ENCODE data around the gene U2AF2.

DNA sequence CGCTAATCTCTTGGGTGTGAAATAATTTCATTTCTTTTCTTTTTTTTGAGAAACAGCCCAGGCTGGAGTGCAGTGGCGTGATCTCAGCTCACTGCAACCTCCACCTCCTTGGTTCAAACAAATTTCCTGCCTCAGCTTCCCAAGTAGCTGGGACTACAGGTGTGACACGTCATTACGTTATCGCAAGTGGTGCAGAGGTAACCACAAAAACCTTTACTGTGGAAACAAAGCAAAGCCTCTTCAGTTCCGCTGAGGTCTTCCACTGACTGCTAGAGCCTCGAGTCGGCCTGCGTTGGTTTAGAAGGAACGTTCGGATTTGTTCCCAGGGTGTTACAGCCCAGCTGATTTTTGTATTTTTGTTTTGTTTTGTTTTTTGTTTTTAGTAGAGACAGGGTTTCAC lies 28.5 kb upstream of the U2AF2 start:
- TF ChIP-seq, protein P1, sequence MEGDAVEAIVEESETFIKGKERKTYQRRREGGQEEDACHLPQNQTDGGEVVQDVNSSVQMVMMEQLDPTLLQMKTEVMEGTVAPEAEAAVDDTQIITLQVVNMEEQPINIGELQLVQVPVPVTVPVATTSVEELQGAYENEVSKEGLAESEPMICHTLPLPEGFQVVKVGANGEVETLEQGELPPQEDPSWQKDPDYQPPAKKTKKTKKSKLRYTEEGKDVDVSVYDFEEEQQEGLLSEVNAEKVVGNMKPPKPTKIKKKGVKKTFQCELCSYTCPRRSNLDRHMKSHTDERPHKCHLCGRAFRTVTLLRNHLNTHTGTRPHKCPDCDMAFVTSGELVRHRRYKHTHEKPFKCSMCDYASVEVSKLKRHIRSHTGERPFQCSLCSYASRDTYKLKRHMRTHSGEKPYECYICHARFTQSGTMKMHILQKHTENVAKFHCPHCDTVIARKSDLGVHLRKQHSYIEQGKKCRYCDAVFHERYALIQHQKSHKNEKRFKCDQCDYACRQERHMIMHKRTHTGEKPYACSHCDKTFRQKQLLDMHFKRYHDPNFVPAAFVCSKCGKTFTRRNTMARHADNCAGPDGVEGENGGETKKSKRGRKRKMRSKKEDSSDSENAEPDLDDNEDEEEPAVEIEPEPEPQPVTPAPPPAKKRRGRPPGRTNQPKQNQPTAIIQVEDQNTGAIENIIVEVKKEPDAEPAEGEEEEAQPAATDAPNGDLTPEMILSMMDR (conservative IDR thresholded peaks at IDR 0.05; ENCODE audit: low read depth, low read length), result no peak
- TF ChIP-seq EZH2 (IDR thresholded peaks at IDR 0.05; ENCODE audit: low read length, unreplicated experiment) (no peak), EZH2phosphoT487 (IDR thresholded peaks at IDR 0.05; ENCODE audit: borderline replicate concordance, low read length) (no peak)
